OCI-LY1 (cell line): ENCODE data around the gene AVPR2.
A peak's percentile ranks its signal among the peaks of the same experiment; 100 is the strongest.

ENCODE experiments used
- H2AFZ ChIP-seq: fragments of 200-600 bp; sonication (generic), shearing (Covaris generic); 2 replicates; pipeline ENCODE4 v1.6.0; 2014; ENCODE audit warnings: antibody characterized with exemption, mild to moderate bottlenecking, low read length
- H3F3A ChIP-seq: fragments of 200-600 bp; sonication (generic), shearing (Covaris generic); 2 replicates; pipeline ENCODE4 v1.6.0; 2014; ENCODE audit warnings: mild to moderate bottlenecking, antibody characterized with exemption, low read length, moderate library complexity; ENCODE audit not compliant: insufficient read depth
- H3K27ac ChIP-seq: fragments of 200-600 bp; sonication (generic); 2 replicates; pipeline ENCODE4 v1.5.1; 2014; ENCODE audit warnings: low read length, mixed run types, mild to moderate bottlenecking, low read depth; ENCODE audit not compliant: poor library complexity, severe bottlenecking
- H3K27me3 ChIP-seq: fragments of 200-600 bp; sonication (generic); 2 replicates; pipeline ENCODE4 v1.6.0; 2014; ENCODE audit warnings: antibody characterized with exemption, mild to moderate bottlenecking, low read length, moderate library complexity; ENCODE audit not compliant: insufficient read depth
- H3K36me3 ChIP-seq: fragments of 200-600 bp; sonication (generic); 2 replicates; pipeline ENCODE4 v1.6.1; 2014; ENCODE audit warnings: mild to moderate bottlenecking, antibody characterized with exemption, low read length, moderate library complexity, mixed read lengths; ENCODE audit not compliant: insufficient read depth
- H3K4me1 ChIP-seq: fragments of 200-600 bp; sonication (generic); 2 replicates; pipeline ENCODE4 v1.5.1; 2014; ENCODE audit warnings: mild to moderate bottlenecking, low read length, moderate library complexity; ENCODE audit not compliant: insufficient read depth, severe bottlenecking
- H3K4me2 ChIP-seq: fragments of 200-600 bp; sonication (generic), shearing (Covaris generic); 2 replicates; pipeline ENCODE4 v1.6.1; 2014; ENCODE audit warnings: low read length
- H3K4me3 ChIP-seq: fragments of 200-600 bp; sonication (generic); 2 replicates; pipeline ENCODE4 v1.5.1; 2014; ENCODE audit warnings: low read length, low read depth, mild to moderate bottlenecking, mixed read lengths; ENCODE audit not compliant: poor library complexity, severe bottlenecking
- H3K79me2 ChIP-seq: fragments of 200-600 bp; shearing (Covaris generic); 2 replicates; pipeline ENCODE4 v1.6.1; 2016; ENCODE audit warnings: mixed run types, low read length, mixed read lengths; ENCODE audit not compliant: insufficient read depth
- H3K9ac ChIP-seq: fragments of 200-600 bp; sonication (generic), shearing (Covaris generic); 2 replicates; pipeline ENCODE4 v1.6.1; 2014; ENCODE audit warnings: mild to moderate bottlenecking, low read length, mixed read lengths
- H3K9me2 ChIP-seq: fragments of 200-600 bp; sonication (generic), shearing (Covaris generic); 2 replicates; pipeline ENCODE4 v1.6.1; 2014; ENCODE audit warnings: low read depth, mild to moderate bottlenecking, low read length, mixed read lengths
- H3K9me3 ChIP-seq: fragments of 200-600 bp; shearing (Covaris generic); 2 replicates; pipeline ENCODE4 v1.6.1; 2014; ENCODE audit warnings: low read length, mixed read lengths
- H4K20me1 ChIP-seq: fragments of 200-600 bp; sonication (generic), shearing (Covaris generic); 2 replicates; pipeline ENCODE4 v1.6.0; 2016; ENCODE audit warnings: mild to moderate bottlenecking, low read length; ENCODE audit not compliant: insufficient read depth
- CTCF ChIP-seq: fragments of 200-600 bp; sonication (generic), shearing (Covaris generic); IDR thresholded peaks from 2 replicates; pipeline ENCODE4 v1.5.1; 2017; ENCODE audit warnings: mild to moderate bottlenecking, antibody characterized with exemption, low read length, moderate library complexity, mixed read lengths
- EZH2 ChIP-seq: fragments of 200-600 bp; sonication (generic), shearing (Covaris generic); IDR thresholded peaks from 2 replicates; pipeline ENCODE4 v1.8.0; 2017; ENCODE audit warnings: borderline replicate concordance, mixed run types, mild to moderate bottlenecking, antibody characterized with exemption, low read length, moderate library complexity, mixed read lengths

The AVPR2 gene

GRCh38 chrX:153926858-153927671, 22.6 kb downstream of the AVPR2 start:
- H4K20me1 ChIP-seq, result no peaks in the 10 kb centered on the region
- H3K4me2 ChIP-seq, result peak overlapping the region; percentile 95
- H3K27me3 ChIP-seq, result no peaks in the 10 kb centered on the region
- H3K4me3 ChIP-seq, result peak overlapping the region; percentile 95
- peak overlapping the region; percentile 100 for H3K27ac ChIP-seq
- H3K79me2 ChIP-seq, result no peaks in the 10 kb centered on the region
- peak overlapping the region; percentile 97 for H3K9ac ChIP-seq
- peaks cover 26% of the 10 kb centered on the region; the same call in 1 of the 2 replicates for H3K36me3 ChIP-seq
- no peaks in the 10 kb centered on the region for H3F3A ChIP-seq
- peaks cover 59% of the 10 kb centered on the region for H3K4me1 ChIP-seq
- H2AFZ ChIP-seq, result no peak overlapping the region
- TF ChIP-seq CTCF (no peak), EZH2 (no peak)
- no peaks in the 10 kb centered on the region for H3K9me3 ChIP-seq
- no peaks in the 10 kb centered on the region for H3K9me2 ChIP-seq

- Histone ChIP-seq H3K79me2 (no peaks in the 10 kb centered on the region), H3K4me2 (peak overlapping the region; percentile 95), H3K9me2 (no peaks in the 10 kb centered on the region), H3K27me3 (no peaks in the 10 kb centered on the region), H3F3A (no peaks in the 10 kb centered on the region), H3K9ac (peak overlapping the region; percentile 97), H4K20me1 (no peaks in the 10 kb centered on the region), H3K4me1 (peaks cover 59% of the 10 kb centered on the region), H2AFZ (no peak overlapping the region), H3K9me3 (no peaks in the 10 kb centered on the region), H3K27ac (peak overlapping the region; percentile 100), H3K4me3 (peak overlapping the region; percentile 95), H3K36me3 (peaks cover 31% of the 10 kb centered on the region; the same call in 1 of the 2 replicates)
- TF ChIP-seq EZH2, result no peak
- TF ChIP-seq CTCF, result no peak
Measured at GRCh38 chrX:153927672-153927921, 23.1 kb downstream of the AVPR2 start.

GRCh38 chrX:153927922-153928760, 23.7 kb downstream of the AVPR2 start:
- Histone ChIP-seq H3K9me3 (no peaks in the 10 kb centered on the region), H3K9ac (peak overlapping the region; percentile 97), H3K79me2 (no peaks in the 10 kb centered on the region), H3K9me2 (no peaks in the 10 kb centered on the region), H3K27ac (peak overlapping the region; percentile 100), H4K20me1 (no peaks in the 10 kb centered on the region), H3K4me3 (peak overlapping the region; percentile 95), H3K4me1 (peaks cover 55% of the 10 kb centered on the region), H3F3A (no peaks in the 10 kb centered on the region), H2AFZ (no peak overlapping the region), H3K4me2 (peak overlapping the region; percentile 95), H3K27me3 (no peaks in the 10 kb centered on the region), H3K36me3 (peaks cover 31% of the 10 kb centered on the region; the same call in 1 of the 2 replicates)
- TF ChIP-seq CTCF (peak; percentile 9; the same call in 1 of the 2 replicates), EZH2 (no peak)
